Measurements from ENCODE around the gene NAPB.

GRCh38 chr20:23415555-23415954 lies 5.7 kb downstream of the NAPB start:
- TF ChIP-seq POLR2AphosphoS5 (IDR thresholded peaks at IDR 0.05; ENCODE audit: low read depth, low read length) (no peak), TAF1 (IDR thresholded peaks at IDR 0.05; ENCODE audit: borderline replicate concordance, insufficient read depth, low read length) (no peak), REST (IDR thresholded peaks at IDR 0.05; ENCODE audit: insufficient read depth in 1 of 2, low read depth in 2 of 2, low read length in 2 of 2) (no peak), SIN3A (IDR thresholded peaks at IDR 0.05; ENCODE audit: borderline replicate concordance, insufficient read depth, low read length) (no peak), FOXP2 (optimal IDR thresholded peaks at IDR 0.05; ENCODE audit: borderline replicate concordance, extremely low read depth, extremely low read length, insufficient read depth) (no peak)
